HCT116 (cell line): ENCODE results near the gene SECTM1. TPM values are rescaled to one million over a fixed set of nuclear protein-coding genes. Genes with fewer than 3 reads are reported as not detected.

ENCODE experiments used
- ATAC-seq: fragments of 200-7000 bp; cut with Tn5 transposase; 2 replicates; pipeline ENCODE4 v1.9.1; 2020; ENCODE audit warnings: mild to moderate bottlenecking, moderate library complexity
- Bru-seq: library from RNA; stranded (reverse); fragments of 400-500 nt; gene quantifications from one replicate; lab custom pipeline; 2021; lab: Mats Ljungman, UMichigan
- BruChase-seq, 2 experiments: library from RNA; stranded (reverse); fragments of 400-500 nt; gene quantifications; one replicate each; lab custom pipeline; 2021; lab: Mats Ljungman, UMichigan
- BruUV-seq: library from RNA; stranded (reverse); fragments of 400-500 nt; replicated peaks from 2 replicates; lab custom pipeline; 2021; lab: Mats Ljungman, UMichigan
- CTCF ChIA-PET: fragments of 300-600 bp; sonication (Branson Sonifier 250); formaldehyde crosslinking; loops from one replicate; lab custom pipeline; 2021; ENCODE audit warnings: antibody characterized with exemption; lab: Charles Lee
- POLR2A ChIA-PET: fragments of 300-600, 350-600 bp; sonication (Branson Sonifier 250); formaldehyde crosslinking; loops from one replicate; lab custom pipeline; 2021; ENCODE audit warnings: antibody characterized with exemption; lab: Charles Lee
- RAD21 ChIA-PET, 2 experiments: fragments of 300-600 bp; sonication (Branson Sonifier 250); formaldehyde crosslinking; loops; one replicate each; lab custom pipeline; 2023; ENCODE audit warnings: low total read pairs in 2 of 2; ENCODE audit not compliant: uncharacterized antibody in 2 of 2, unreplicated experiment in 2 of 2, low non-redundant PET in 1 of 2; lab: Charles Lee
- DNase-seq: peaks from one replicate; pipeline ENCODE4 v3.0.0-alpha.2; 2010; ENCODE audit warnings: low read depth, low spot score
- H2AFZ ChIP-seq: fragments of 200-600 bp; shearing (Covaris generic), sonication (generic); 2 replicates; pipeline ENCODE4 v1.6.1; 2017; ENCODE audit warnings: low read depth, mixed run types, mixed read lengths, antibody characterized with exemption, low read length; ENCODE audit not compliant: poor library complexity, severe bottlenecking
- H3K27ac ChIP-seq: 2 replicates; pipeline ENCODE4 v1.5.1; 2012; ENCODE audit warnings: low read depth, low read length
- H3K27me3 ChIP-seq: fragments of 200-600 bp; sonication (generic); 2 replicates; pipeline ENCODE4 v1.6.1; 2016; ENCODE audit warnings: mixed run types, low read length, mixed read lengths; ENCODE audit not compliant: insufficient read depth
- H3K36me3 ChIP-seq, 2 experiments: fragments of 200-500 bp in 1 of 2; fragments of 200-600 bp in 1 of 2; sonication (Bioruptor generic) in 1 of 2; sonication (generic) in 1 of 2; 2 replicates each; pipeline versions ENCODE4 v1.5.1 to v1.6.1; 2014 to 2016; ENCODE audit warnings: low read length in 2 of 2, inconsistent platforms in 1 of 2, mixed read lengths in 1 of 2, mixed run types in 1 of 2; ENCODE audit not compliant: insufficient read depth in 2 of 2, control insufficient read depth in 1 of 2
- H3K4me1 ChIP-seq, 2 experiments: fragments of 200-600 bp in 1 of 2; sonication (generic) in 1 of 2; 2 replicates each; pipeline versions ENCODE4 v1.5.1 to v1.6.1; 2012 to 2017; ENCODE audit warnings: low read length in 2 of 2, inconsistent platforms in 1 of 2, mild to moderate bottlenecking in 1 of 2, mixed read lengths in 1 of 2, mixed run types in 1 of 2, moderate library complexity in 1 of 2; ENCODE audit not compliant: insufficient read depth in 2 of 2, control insufficient read depth in 1 of 2
- H3K4me2 ChIP-seq: fragments of 200-600 bp; sonication (generic); 2 replicates; pipeline ENCODE4 v1.6.1; 2017; ENCODE audit warnings: mixed run types, low read length, mixed read lengths
- H3K4me3 ChIP-seq, 2 experiments: fragments of 200-600 bp in 1 of 2; sonication (generic) in 1 of 2; replicated peaks in 1 of 2; 2 replicates each; pipeline ENCODE4 v1.5.1; 2011 to 2016; ENCODE audit warnings: low read length in 2 of 2, control low read depth in 1 of 2, low read depth in 1 of 2, mild to moderate bottlenecking in 1 of 2, mixed read lengths in 1 of 2, mixed run types in 1 of 2
- H3K79me2 ChIP-seq: fragments of 200-600 bp; sonication (generic); 2 replicates; pipeline ENCODE4 v1.6.1; 2017; ENCODE audit warnings: mild to moderate bottlenecking, mixed run types, low read length, moderate library complexity, mixed read lengths; ENCODE audit not compliant: insufficient read depth
- H3K9ac ChIP-seq: fragments of 200-600 bp; sonication (generic); 2 replicates; pipeline ENCODE4 v1.6.1; 2016; ENCODE audit warnings: low read length, mixed read lengths
- H3K9me2 ChIP-seq: fragments of 200-600 bp; sonication (generic), shearing (Covaris generic); 2 replicates; pipeline ENCODE4 v1.6.1; 2017; ENCODE audit warnings: mixed run types, mild to moderate bottlenecking, moderate library complexity; ENCODE audit not compliant: insufficient read depth
- H3K9me3 ChIP-seq, 2 experiments: fragments of 200-500 bp in 1 of 2; fragments of 200-600 bp in 1 of 2; sonication (Bioruptor generic) in 1 of 2; sonication (generic) in 1 of 2; 2 replicates each; pipeline ENCODE4 v1.6.1; 2014 to 2017; ENCODE audit warnings: low read length in 2 of 2, mixed read lengths in 2 of 2, inconsistent platforms in 1 of 2, low read depth in 1 of 2, mild to moderate bottlenecking in 1 of 2, mixed run types in 1 of 2, moderate library complexity in 1 of 2; ENCODE audit not compliant: control insufficient read depth in 1 of 2, insufficient read depth in 1 of 2
- H4K20me1 ChIP-seq: fragments of 200-600 bp; sonication (generic), shearing (Covaris generic); 2 replicates; pipeline ENCODE4 v1.6.1; 2017; ENCODE audit warnings: mixed run types, mild to moderate bottlenecking, moderate library complexity; ENCODE audit not compliant: insufficient read depth
- EGR1 ChIP-seq: IDR thresholded peaks from 2 replicates; pipeline ENCODE4 v1.6.1; 2012; ENCODE audit warnings: low read depth
- ELF1 ChIP-seq: IDR thresholded peaks from 2 replicates; pipeline ENCODE4 v1.6.1; 2012; ENCODE audit warnings: low read depth, borderline replicate concordance
- EZH2phosphoT487 ChIP-seq: fragments of 200-600 bp; IDR thresholded peaks from 2 replicates; pipeline ENCODE4 v1.6.1; 2018; ENCODE audit warnings: antibody characterized with exemption, borderline replicate concordance
- FOSL1 ChIP-seq: IDR thresholded peaks from 2 replicates; pipeline ENCODE4 v1.6.1; 2012; ENCODE audit warnings: low read depth
- JUND ChIP-seq: IDR thresholded peaks from 2 replicates; pipeline ENCODE4 v1.6.1; 2012
- POLR2A ChIP-seq: IDR thresholded peaks from 2 replicates; pipeline ENCODE4 v1.7.0; 2011; ENCODE audit warnings: borderline replicate concordance; ENCODE audit not compliant: insufficient read depth, insufficient read length; ENCODE audit errors: extremely low read depth
- POLR2AphosphoS5 ChIP-seq: IDR thresholded peaks from 2 replicates; pipeline ENCODE4 v1.6.1; 2011; ENCODE audit warnings: mild to moderate bottlenecking, low read depth, low read length, moderate library complexity
- RAD21 ChIP-seq: IDR thresholded peaks from 2 replicates; pipeline ENCODE4 v1.6.1; 2012; ENCODE audit warnings: low read depth, mild to moderate bottlenecking
- SP1 ChIP-seq: IDR thresholded peaks from 2 replicates; pipeline ENCODE4 v1.6.1; 2012; ENCODE audit warnings: low read depth
- TCF7L2 ChIP-seq: IDR thresholded peaks from 2 replicates; pipeline ENCODE4 v1.7.0; 2011; ENCODE audit warnings: borderline replicate concordance, inconsistent platforms; ENCODE audit not compliant: insufficient read depth, insufficient read length; ENCODE audit errors: extremely low read depth
- YY1 ChIP-seq: IDR thresholded peaks from 2 replicates; pipeline ENCODE4 v1.6.1; 2011; ENCODE audit warnings: low read length, low read depth, moderate library complexity, mild to moderate bottlenecking; ENCODE audit not compliant: insufficient replicate concordance; ENCODE audit errors: extremely low read depth
- ZFX ChIP-seq: fragments of 450-650 bp; IDR thresholded peaks from 2 replicates; pipeline ENCODE4 v1.6.1; 2017
- ZNF274 ChIP-seq: fragments of 200-500 bp; sonication (Bioruptor generic); IDR thresholded peaks from 2 replicates; pipeline ENCODE4 v1.6.1; 2014; ENCODE audit warnings: mild to moderate bottlenecking, low read depth, low read length, inconsistent platforms
- intact Hi-C: fragments of 100-400 bp; cut with micrococcal nuclease; formaldehyde crosslinking; loops from 2 replicates; pipeline ENCODE4 v1.10.0; 2022
- long read RNA-seq: library from polyadenylated mRNA; unstranded; transcript quantifications from one replicate; pipeline ENCODE4 v2.0.0, GENCODE V29; 2021; ENCODE audit not compliant: unreplicated experiment
- polyA plus RNA-seq: library from polyadenylated mRNA; unstranded; fragments of >200 nt; gene quantifications from 2 replicates; pipeline ENCODE4 v1.2.1, GENCODE V29; 2012; ENCODE audit warnings: missing spikeins
- total RNA-seq: library from RNA; stranded (reverse); gene quantifications from one replicate; pipeline ENCODE4 v1.2.1, GENCODE V29; 2021; ENCODE audit not compliant: unreplicated experiment
- TF ChIP-seq, protein P1 (sequence below): IDR thresholded peaks from 2 replicates; pipeline ENCODE4 v1.6.1; 2012
- TF ChIP-seq, protein P2 (sequence below), 3 experiments: fragments of 200-600 bp in 1 of 3; sonication (generic) in 1 of 3; IDR thresholded peaks in 2 of 3; conservative IDR thresholded peaks in 1 of 3; 2 replicates each; pipeline ENCODE4 v1.5.1; 2012 to 2017; ENCODE audit warnings: low read depth in 2 of 3, low read length in 2 of 3, antibody characterized with exemption in 1 of 3, borderline replicate concordance in 1 of 3, control low read depth in 1 of 3, mild to moderate bottlenecking in 1 of 3, mixed read lengths in 1 of 3, mixed run types in 1 of 3, moderate library complexity in 1 of 3; ENCODE audit not compliant: insufficient read depth in 1 of 3
- TF ChIP-seq, protein P3 (sequence below): IDR thresholded peaks from 2 replicates; pipeline ENCODE4 v1.6.1; 2011; ENCODE audit warnings: mild to moderate bottlenecking, low read length, moderate library complexity; ENCODE audit not compliant: insufficient replicate concordance; ENCODE audit errors: extremely low read depth

Gene SECTM1
- total RNA-seq, result 6.8 TPM
- polyA plus RNA-seq, result 6.8 and 8.8 TPM in 2 replicates
- percentile 23 among the genes with signal in this experiment for Bru-seq, nascent RNA
- percentile 26 among the genes with signal in this experiment for BruChase-seq, experiment 1, labeled RNA remaining after a 6-hour chase
- BruChase-seq, experiment 2, labeled RNA remaining after a 2-hour chase, result percentile 26 among the genes with signal in this experiment
- long read RNA-seq, partial matches to known transcripts, result 4 of 8 reads
- long read RNA-seq, other reads (novel, unspliced or antisense), result 3 of 8 reads

DNA sequence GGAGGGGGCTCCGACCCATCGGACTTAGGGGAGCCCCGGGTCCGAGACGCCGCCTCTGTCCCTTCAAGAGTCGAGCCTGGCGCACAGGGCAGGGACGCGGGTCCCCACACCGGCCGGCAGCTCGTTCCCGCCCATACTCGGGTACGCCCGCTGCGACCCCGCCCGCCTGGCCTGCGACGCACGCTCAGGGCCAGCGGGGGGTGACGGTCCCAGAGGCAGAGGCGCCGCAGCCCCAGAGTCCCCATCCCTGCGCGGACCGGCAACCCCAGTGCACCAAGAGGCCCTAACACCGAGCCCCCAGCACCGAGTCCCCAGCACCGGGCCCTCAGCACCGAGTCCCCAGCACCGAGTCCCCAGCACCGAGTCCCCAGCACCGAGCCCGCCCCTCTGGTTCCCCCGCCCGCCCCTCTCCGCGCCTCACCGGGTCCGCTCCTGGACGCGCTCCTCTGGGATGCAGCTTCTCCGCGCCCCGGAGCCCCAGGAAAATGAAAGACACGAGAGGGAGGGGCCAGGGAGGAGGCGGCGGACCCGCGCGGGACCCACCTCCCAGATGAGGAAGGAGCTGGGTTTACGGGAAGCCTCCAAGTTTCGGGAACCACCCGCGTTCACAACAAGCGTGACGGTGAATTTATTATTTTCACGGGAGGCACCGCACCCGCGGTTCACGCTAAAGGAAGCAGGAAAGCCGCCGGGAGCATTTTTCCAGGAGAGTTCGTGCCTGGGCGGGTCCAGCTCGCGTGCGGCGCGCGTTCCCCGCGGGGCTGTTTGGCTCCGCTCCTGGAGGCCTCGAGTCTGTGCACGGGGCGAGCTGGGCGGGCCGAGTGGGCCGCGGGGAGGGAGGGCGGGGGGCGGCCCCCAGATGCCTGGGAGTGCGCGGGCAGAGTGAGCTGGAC is at the start of gene SECTM1:
SECTM1 (minus strand) TSS at position 488 of the 893 bp plus-strand sequence. CDS start 6,526 bp downstream, outside the sequence.
- Histone ChIP-seq H3K4me3 (peak within 1 kb of the TSS; percentile 65 to 72), H3K9me3 (no peaks in the 10 kb centered on the region), H3K79me2 (peaks cover 3% of the 10 kb centered on the region; the same call in 1 of the 2 replicates), H3K36me3 (no peaks in the 10 kb centered on the region), H3K9ac (peak within 1 kb of the TSS; percentile 85), H3K27ac (peak within 1 kb of the TSS; percentile 89), H4K20me1 (no peaks in the 10 kb centered on the region), H3K4me1 (peaks cover 67 to 99% of the 10 kb centered on the region in 2 experiments), H2AFZ (no peak within 1 kb of the TSS), H3K9me2 (no peaks in the 10 kb centered on the region), H3K4me2 (peak within 1 kb of the TSS; percentile 97), H3K27me3 (no peaks in the 10 kb centered on the region)
- RAD21 ChIA-PET, result no interaction called here
- POLR2A ChIA-PET, result interaction anchor here (0.7 to 1.7 kb wide), 6 partner anchors 35 to 746 kb away, joined by 3 to 5 read pairs (median 4); partner anchors contain the start of gene METRNL
- TF ChIP-seq JUND, result no peak
- TF ChIP-seq, protein P1, sequence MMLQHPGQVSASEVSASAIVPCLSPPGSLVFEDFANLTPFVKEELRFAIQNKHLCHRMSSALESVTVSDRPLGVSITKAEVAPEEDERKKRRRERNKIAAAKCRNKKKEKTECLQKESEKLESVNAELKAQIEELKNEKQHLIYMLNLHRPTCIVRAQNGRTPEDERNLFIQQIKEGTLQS, result no peak
- TF ChIP-seq FOSL1, result no peak
- TF ChIP-seq ZNF274, result no peak
- TF ChIP-seq, protein P2, sequence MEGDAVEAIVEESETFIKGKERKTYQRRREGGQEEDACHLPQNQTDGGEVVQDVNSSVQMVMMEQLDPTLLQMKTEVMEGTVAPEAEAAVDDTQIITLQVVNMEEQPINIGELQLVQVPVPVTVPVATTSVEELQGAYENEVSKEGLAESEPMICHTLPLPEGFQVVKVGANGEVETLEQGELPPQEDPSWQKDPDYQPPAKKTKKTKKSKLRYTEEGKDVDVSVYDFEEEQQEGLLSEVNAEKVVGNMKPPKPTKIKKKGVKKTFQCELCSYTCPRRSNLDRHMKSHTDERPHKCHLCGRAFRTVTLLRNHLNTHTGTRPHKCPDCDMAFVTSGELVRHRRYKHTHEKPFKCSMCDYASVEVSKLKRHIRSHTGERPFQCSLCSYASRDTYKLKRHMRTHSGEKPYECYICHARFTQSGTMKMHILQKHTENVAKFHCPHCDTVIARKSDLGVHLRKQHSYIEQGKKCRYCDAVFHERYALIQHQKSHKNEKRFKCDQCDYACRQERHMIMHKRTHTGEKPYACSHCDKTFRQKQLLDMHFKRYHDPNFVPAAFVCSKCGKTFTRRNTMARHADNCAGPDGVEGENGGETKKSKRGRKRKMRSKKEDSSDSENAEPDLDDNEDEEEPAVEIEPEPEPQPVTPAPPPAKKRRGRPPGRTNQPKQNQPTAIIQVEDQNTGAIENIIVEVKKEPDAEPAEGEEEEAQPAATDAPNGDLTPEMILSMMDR (IDR thresholded peaks at IDR 0.05 in 2 of 3, conservative IDR thresholded peaks at IDR 0.05 in 1 of 3; ENCODE audit: borderline replicate concordance in 1 of 3, insufficient read depth in 1 of 3, low read depth in 2 of 3, low read length in 2 of 3), result no peak
- TF ChIP-seq EZH2phosphoT487, result no peak
- TF ChIP-seq ELF1, result no peak
- no peak for TF ChIP-seq YY1
- TF ChIP-seq POLR2AphosphoS5, result no peak
- no peak for TF ChIP-seq RAD21
- TF ChIP-seq SP1, result no peak
- no peak for TF ChIP-seq TCF7L2
- no peak for TF ChIP-seq POLR2A
- TF ChIP-seq, protein P3, sequence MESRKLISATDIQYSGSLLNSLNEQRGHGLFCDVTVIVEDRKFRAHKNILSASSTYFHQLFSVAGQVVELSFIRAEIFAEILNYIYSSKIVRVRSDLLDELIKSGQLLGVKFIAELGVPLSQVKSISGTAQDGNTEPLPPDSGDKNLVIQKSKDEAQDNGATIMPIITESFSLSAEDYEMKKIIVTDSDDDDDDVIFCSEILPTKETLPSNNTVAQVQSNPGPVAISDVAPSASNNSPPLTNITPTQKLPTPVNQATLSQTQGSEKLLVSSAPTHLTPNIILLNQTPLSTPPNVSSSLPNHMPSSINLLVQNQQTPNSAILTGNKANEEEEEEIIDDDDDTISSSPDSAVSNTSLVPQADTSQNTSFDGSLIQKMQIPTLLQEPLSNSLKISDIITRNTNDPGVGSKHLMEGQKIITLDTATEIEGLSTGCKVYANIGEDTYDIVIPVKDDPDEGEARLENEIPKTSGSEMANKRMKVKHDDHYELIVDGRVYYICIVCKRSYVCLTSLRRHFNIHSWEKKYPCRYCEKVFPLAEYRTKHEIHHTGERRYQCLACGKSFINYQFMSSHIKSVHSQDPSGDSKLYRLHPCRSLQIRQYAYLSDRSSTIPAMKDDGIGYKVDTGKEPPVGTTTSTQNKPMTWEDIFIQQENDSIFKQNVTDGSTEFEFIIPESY, result no peak
- TF ChIP-seq ZFX, result no peak
- TF ChIP-seq EGR1, result no peak
- peak; percentile 35 for ATAC-seq
- intact Hi-C loops, result no loop called here
- CTCF ChIA-PET, result interaction anchor here (0.6 to 1.6 kb wide), 7 partner anchors 10 to 443 kb away, joined by 3 to 5 read pairs (median 3); no protein-coding TSS in a partner anchor
- no TSS peak for BruUV-seq
- no peak for DNase-seq
